Activated T-helper 1 cell treated with anti-CD3 and anti-CD28 coated beads, Interleukin-12 subunit alpha, Interleukin-12 subunit beta, Interleukin-2, Interleukin-4 antibody, amounts not matched to agents 30 ng/mL and 10 ng/mL and 1 ng/mL, durations not matched to agents 14 hours and 24 hours and 36 hours (primary cell): ENCODE measurements around the gene SMIM21. TPM values are rescaled to one million over a fixed set of nuclear protein-coding genes. Genes with fewer than 3 reads are reported as not detected.

ENCODE experiments used
- DNase-seq: peaks from one replicate; pipeline ENCODE4 v3.0.0; 2021; ENCODE audit warnings: low spot score
- H3K27ac Mint-ChIP-seq: one replicate; pipeline ENCODE4 v1.8.0; 2021; ENCODE audit warnings: mild to moderate bottlenecking, mixed read lengths
- H3K27me3 Mint-ChIP-seq: one replicate; pipeline ENCODE4 v1.8.0; 2022; ENCODE audit warnings: mild to moderate bottlenecking, moderate library complexity, mixed read lengths; ENCODE audit not compliant: insufficient read depth
- H3K36me3 Mint-ChIP-seq: one replicate; pipeline ENCODE4 v1.8.0; 2021; ENCODE audit warnings: low read depth, mixed read lengths
- H3K4me1 Mint-ChIP-seq: one replicate; pipeline ENCODE4 v1.8.0; 2021; ENCODE audit warnings: low read depth, mixed read lengths
- H3K4me3 Mint-ChIP-seq: one replicate; pipeline ENCODE4 v1.8.0; 2021; ENCODE audit warnings: mild to moderate bottlenecking, moderate library complexity, mixed read lengths
- H3K9me3 Mint-ChIP-seq: one replicate; pipeline ENCODE4 v1.8.0; 2021; ENCODE audit warnings: mixed read lengths
- intact Hi-C: fragments of 100-400 bp; cut with micrococcal nuclease; formaldehyde crosslinking; loops from one replicate; pipeline ENCODE4 v1.15.1; 2024
- total RNA-seq: library from RNA; stranded (reverse); gene quantifications from 2 replicates; pipeline ENCODE4 v1.2.3, GENCODE V29; 2022

SMIM21 gene
- total RNA-seq, 1 donor from 2014 or later, result not detected

GRCh38 chr18:75384144-75384543, 43.4 kb downstream of the SMIM21 start:
- Mint-ChIP-seq H3K36me3 (no peaks in the 10 kb centered on the region), H3K27ac (no peak overlapping the region), H3K27me3 (peaks cover 6% of the 10 kb centered on the region), H3K4me3 (no peak overlapping the region), H3K9me3 (no peaks in the 10 kb centered on the region), H3K4me1 (no peaks in the 10 kb centered on the region)
- intact Hi-C loops, result no loop called here
- no peak for DNase-seq

DNA sequence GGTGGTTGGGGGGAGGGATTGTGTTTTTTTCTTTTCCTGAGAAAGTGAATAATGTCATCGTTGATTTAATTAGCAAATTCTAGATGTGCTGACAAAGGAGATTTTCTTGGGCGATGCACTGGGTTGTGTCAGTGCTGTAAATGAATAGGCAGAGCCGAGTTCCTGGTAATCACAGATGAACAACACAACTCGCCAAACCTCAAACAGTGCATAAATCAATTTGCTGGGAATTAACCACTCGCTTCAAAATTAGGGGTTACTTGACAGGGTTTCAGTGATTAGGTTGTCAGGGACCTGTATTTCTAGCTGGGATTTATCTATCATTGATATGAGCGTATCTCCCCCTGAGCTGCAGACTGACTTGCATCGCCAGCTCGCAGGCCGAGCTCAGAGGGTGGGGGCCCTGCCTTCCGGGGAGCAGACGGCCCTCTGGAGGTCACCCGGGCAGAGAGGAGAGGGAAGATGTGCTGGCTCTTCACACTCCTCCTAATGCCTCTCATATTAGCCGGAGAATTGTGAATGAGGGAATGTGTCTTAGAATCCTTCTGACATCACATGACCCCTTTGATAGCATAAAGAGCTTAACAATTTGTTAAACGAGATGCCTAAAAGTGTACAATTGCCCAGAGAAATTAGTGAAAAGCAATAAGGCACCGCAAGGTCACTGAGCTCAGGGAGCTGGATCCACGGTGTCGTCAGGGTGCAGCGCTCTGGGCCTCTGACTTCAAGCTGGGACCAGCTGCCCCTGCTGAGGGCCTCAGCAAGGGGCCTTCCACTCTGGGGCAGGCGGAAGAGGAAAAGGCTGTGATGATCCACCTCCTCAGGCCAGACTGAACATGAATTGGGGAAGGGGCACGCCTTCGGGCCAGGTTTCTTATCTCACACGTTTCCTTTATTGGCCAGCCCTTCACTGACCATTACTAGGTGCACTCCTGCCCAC, 48.9 kb downstream of the SMIM21 start:
- intact Hi-C loops, result no loop called here
- H3K36me3 Mint-ChIP-seq, result no peaks in the 10 kb centered on the region
- no peaks in the 10 kb centered on the region for H3K4me1 Mint-ChIP-seq
- peaks cover 8% of the 10 kb centered on the region for H3K27me3 Mint-ChIP-seq
- H3K4me3 Mint-ChIP-seq, result no peak overlapping the region
- DNase-seq, result no peak
- no peaks in the 10 kb centered on the region for H3K9me3 Mint-ChIP-seq
- no peak overlapping the region for H3K27ac Mint-ChIP-seq

- H3K4me1 Mint-ChIP-seq, result no peaks in the 10 kb centered on the region
Measured at GRCh38 chr18:75377926-75378325, 49.6 kb downstream of the SMIM21 start.

GRCh38 chr18:75377258-75377657, 50.2 kb downstream of the SMIM21 start:
- intact Hi-C loops, result no loop called here
- DNase-seq, result no peak
- Mint-ChIP-seq H3K27me3 (peaks cover 8% of the 10 kb centered on the region), H3K4me3 (no peak overlapping the region), H3K36me3 (no peaks in the 10 kb centered on the region), H3K9me3 (no peaks in the 10 kb centered on the region), H3K27ac (no peak overlapping the region), H3K4me1 (no peaks in the 10 kb centered on the region)

More at GRCh38 chr18:75377926-75378325, 49.6 kb downstream of the SMIM21 start:
- H3K27ac Mint-ChIP-seq, result no peak overlapping the region
- H3K27me3 Mint-ChIP-seq, result peaks cover 8% of the 10 kb centered on the region
- H3K4me3 Mint-ChIP-seq, result no peak overlapping the region
- DNase-seq, result no peak
- H3K36me3 Mint-ChIP-seq, result no peaks in the 10 kb centered on the region
- intact Hi-C loops, result no loop called here
- H3K9me3 Mint-ChIP-seq, result no peaks in the 10 kb centered on the region

DNA sequence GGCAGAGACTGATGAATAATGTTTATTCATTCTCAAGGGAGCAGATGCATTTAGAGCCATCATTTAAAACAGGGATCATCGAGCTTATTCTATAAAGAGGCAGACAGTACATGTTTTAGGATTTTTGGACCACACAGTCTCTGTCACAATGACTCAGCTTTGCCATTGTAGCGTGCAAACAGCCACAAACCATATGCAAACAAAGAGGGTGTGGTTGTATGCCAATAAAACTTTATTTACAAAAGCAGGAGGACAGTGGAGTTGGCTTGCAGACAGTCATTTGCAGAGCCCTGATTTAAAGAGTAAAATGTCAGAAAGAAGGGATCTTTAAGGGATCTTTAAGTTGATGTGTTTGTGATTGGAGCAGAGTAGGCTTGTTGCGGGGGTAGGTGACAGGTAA, 51.5 kb downstream of the SMIM21 start:
- no peak for DNase-seq
- H3K36me3 Mint-ChIP-seq, result no peaks in the 10 kb centered on the region
- no peak overlapping the region for H3K4me3 Mint-ChIP-seq
- H3K9me3 Mint-ChIP-seq, result no peaks in the 10 kb centered on the region
- intact Hi-C loops, result no loop called here
- H3K4me1 Mint-ChIP-seq, result no peaks in the 10 kb centered on the region
- no peak overlapping the region for H3K27ac Mint-ChIP-seq
- peaks cover 8% of the 10 kb centered on the region for H3K27me3 Mint-ChIP-seq

DNA sequence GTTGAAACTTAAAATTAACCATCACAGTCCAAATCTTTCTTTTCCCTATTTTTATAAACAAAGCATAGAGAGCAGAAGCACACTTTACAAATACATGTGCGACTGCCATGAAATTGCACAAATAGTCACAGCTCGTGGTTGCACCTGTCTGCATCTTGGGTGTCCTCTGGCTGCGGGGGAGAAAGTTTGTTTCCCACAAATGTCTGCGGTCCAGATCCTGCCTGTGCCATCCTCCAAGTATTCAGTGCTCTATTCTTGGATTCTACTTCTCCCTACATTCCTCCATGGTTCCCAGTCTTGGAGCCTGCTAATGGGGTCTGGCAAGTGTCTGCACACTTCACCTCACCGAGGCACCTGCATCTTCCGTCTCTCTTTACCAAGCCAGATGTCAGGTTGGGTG, 52.2 kb downstream of the SMIM21 start:
- peaks cover 7% of the 10 kb centered on the region for H3K27me3 Mint-ChIP-seq
- intact Hi-C loops, result no loop called here
- H3K36me3 Mint-ChIP-seq, result no peaks in the 10 kb centered on the region
- H3K27ac Mint-ChIP-seq, result no peak overlapping the region
- H3K9me3 Mint-ChIP-seq, result no peaks in the 10 kb centered on the region
- H3K4me1 Mint-ChIP-seq, result no peaks in the 10 kb centered on the region
- no peak overlapping the region for H3K4me3 Mint-ChIP-seq
- no peak for DNase-seq

DNA sequence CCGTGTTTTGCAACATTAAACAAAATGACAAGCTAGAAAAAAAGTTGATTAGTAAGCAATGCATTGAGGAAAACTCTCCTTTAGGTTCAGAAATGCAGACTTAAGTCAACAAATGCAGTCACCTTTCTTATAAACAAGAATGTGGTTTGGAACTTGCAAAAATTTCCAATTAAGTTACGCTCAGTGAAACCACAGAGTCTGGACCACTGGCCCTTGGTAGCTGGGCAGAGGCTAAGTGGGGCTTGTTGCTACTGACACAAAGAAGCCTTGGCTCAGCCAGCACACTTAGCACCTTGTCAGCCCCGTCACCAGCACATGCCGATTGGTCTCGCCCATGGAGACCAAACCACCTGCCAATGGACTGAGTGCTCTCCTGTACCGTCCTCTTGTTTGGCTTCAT, 53.0 kb downstream of the SMIM21 start:
- intact Hi-C loops, result no loop called here
- peaks cover 7% of the 10 kb centered on the region for H3K27me3 Mint-ChIP-seq
- H3K9me3 Mint-ChIP-seq, result no peaks in the 10 kb centered on the region
- H3K36me3 Mint-ChIP-seq, result no peaks in the 10 kb centered on the region
- H3K4me1 Mint-ChIP-seq, result no peaks in the 10 kb centered on the region
- H3K27ac Mint-ChIP-seq, result no peak overlapping the region
- DNase-seq, result no peak
- H3K4me3 Mint-ChIP-seq, result no peak overlapping the region

DNA sequence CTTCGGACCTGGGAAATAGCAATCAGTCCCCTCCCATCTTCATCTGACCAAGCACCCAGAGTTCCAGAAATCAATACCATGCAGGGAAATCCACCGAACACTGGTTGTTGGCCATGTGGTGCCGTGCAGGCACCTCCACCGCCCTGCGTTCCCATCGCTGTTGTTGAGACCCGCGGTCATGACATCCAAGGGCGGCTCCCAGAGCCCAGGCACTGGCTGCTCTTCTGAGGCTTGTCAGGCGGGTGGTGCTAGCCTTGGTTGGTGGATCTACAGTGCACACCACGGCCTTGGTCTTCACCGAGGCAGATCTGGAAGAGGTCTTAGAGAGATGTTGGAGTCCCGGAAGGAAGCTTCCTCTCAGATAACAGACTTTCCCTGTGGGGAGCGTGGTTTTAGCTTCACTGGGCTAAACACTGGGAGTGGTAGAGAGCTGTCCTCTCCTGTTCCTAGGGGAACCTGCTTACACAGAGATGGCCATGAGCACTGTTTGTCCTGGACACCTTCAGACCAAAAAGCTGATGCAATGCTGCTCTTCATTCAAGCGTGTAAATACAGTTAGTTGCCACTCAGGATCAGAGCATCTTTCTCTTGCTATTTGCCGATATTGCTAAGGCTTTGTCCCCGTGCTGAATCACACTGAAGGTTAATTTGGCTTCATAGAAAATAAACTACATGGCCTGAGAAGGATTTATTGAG, 58.3 kb downstream of the SMIM21 start:
- no peak overlapping the region for H3K4me3 Mint-ChIP-seq
- intact Hi-C loops, result no loop called here
- H3K36me3 Mint-ChIP-seq, result no peaks in the 10 kb centered on the region
- H3K9me3 Mint-ChIP-seq, result no peaks in the 10 kb centered on the region
- no peak overlapping the region for H3K27ac Mint-ChIP-seq
- no peaks in the 10 kb centered on the region for H3K4me1 Mint-ChIP-seq
- no peak for DNase-seq
- H3K27me3 Mint-ChIP-seq, result no peaks in the 10 kb centered on the region

GRCh38 chr18:75365837-75366236, 61.7 kb downstream of the SMIM21 start:
- H3K4me3 Mint-ChIP-seq, result no peak overlapping the region
- intact Hi-C loops, result no loop called here
- no peak overlapping the region for H3K27ac Mint-ChIP-seq
- no peak for DNase-seq
- H3K4me1 Mint-ChIP-seq, result no peaks in the 10 kb centered on the region
- H3K36me3 Mint-ChIP-seq, result no peaks in the 10 kb centered on the region
- no peaks in the 10 kb centered on the region for H3K27me3 Mint-ChIP-seq
- H3K9me3 Mint-ChIP-seq, result no peaks in the 10 kb centered on the region

GRCh38 chr18:75365254-75365629, 62.3 kb downstream of the SMIM21 start:
- no peak overlapping the region for H3K27ac Mint-ChIP-seq
- DNase-seq, result no peak
- no peaks in the 10 kb centered on the region for H3K4me1 Mint-ChIP-seq
- no peaks in the 10 kb centered on the region for H3K27me3 Mint-ChIP-seq
- H3K36me3 Mint-ChIP-seq, result no peaks in the 10 kb centered on the region
- intact Hi-C loops, result no loop called here
- no peak overlapping the region for H3K4me3 Mint-ChIP-seq
- H3K9me3 Mint-ChIP-seq, result no peaks in the 10 kb centered on the region

- Mint-ChIP-seq H3K4me3 (no peak overlapping the region), H3K27ac (peak overlapping the region; percentile 62), H3K36me3 (no peaks in the 10 kb centered on the region), H3K4me1 (no peaks in the 10 kb centered on the region), H3K27me3 (no peaks in the 10 kb centered on the region), H3K9me3 (no peaks in the 10 kb centered on the region)
- intact Hi-C loops, result no loop called here
- no peak for DNase-seq
Measured at GRCh38 chr18:75364512-75365253, 62.8 kb downstream of the SMIM21 start.

DNA sequence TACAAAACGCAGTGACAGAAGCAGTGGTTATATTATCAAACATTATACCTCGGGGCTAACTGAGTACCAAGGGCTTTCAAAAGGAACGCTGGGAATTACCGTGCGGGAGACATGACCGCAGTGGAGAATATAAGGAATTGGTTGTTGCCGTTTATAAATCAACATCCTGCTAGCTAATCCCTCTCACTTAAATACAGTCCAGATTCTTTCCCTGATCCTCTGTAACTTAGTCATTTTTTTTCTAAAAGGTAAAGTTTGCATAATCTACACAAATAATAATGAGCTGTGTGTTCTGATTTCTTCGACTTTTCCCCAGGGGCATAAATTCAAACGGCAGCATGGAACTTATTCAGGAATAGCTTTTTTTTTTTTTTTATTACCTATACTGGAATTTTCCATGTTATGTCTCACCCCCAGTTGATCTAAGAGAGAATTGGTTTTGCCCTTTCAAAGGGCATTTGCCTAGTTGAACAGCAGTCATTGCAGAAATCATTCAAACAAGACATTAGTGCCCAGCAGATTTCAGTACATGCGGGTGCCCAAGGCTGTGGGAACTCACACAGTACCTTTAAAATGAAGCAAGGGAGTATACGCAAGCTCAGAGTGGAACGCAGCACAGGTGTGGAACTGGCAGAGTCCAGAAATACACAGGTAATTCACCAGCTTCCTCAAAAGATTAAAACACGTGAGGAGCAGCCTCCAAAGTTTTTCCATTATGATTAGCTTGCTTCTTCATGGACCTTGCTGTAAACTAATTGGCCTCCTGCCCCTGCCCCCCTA, 63.9 kb downstream of the SMIM21 start:
- intact Hi-C loops, result no loop called here
- Mint-ChIP-seq H3K36me3 (no peaks in the 10 kb centered on the region), H3K4me3 (no peak overlapping the region), H3K4me1 (no peaks in the 10 kb centered on the region), H3K27ac (no peak overlapping the region), H3K27me3 (peaks cover 2% of the 10 kb centered on the region), H3K9me3 (no peaks in the 10 kb centered on the region)
- no peak for DNase-seq
